Lower leg skin (tissue), 4 donors: ENCODE data around the gene HDLBP. TPM values are rescaled to one million over a fixed set of nuclear protein-coding genes. Genes with fewer than 3 reads are reported as not detected.

ENCODE experiments used
- DNase-seq, 2 donors: peaks; one replicate each; pipeline ENCODE4 v3.0.0-alpha.2; 2019; ENCODE audit warnings: low spot score in 2 of 2
- H3K4me3 ChIP-seq: fragments of 200-600 bp; sonication (generic); 2 replicates; pipeline ENCODE4 v1.5.1; 2017; ENCODE audit warnings: mild to moderate bottlenecking, low read depth; ENCODE audit not compliant: poor library complexity, severe bottlenecking
- CTCF ChIP-seq, 3 donors: fragments of 450-650 bp; IDR thresholded peaks; one replicate each; pipeline ENCODE4 v1.5.1; 2016; ENCODE audit warnings: antibody characterized with exemption in 3 of 3, mild to moderate bottlenecking in 3 of 3, moderate library complexity in 2 of 3
- POLR2A ChIP-seq, 2 donors: fragments of 450-650 bp; IDR thresholded peaks; one replicate each; pipeline ENCODE4 v1.6.1; 2016 to 2017; ENCODE audit warnings: antibody characterized with exemption in 2 of 2, mild to moderate bottlenecking in 1 of 2, moderate library complexity in 1 of 2
- WGBS, 2 donors: methylation state at CpG; one replicate each; pipeline ENCODE4 v1.1.5; 2018; 5-methylcytosine and 5-hydroxymethylcytosine counted together
- intact Hi-C: fragments of 100-400 bp; cut with DNase I; formaldehyde crosslinking; loops from one replicate; pipeline ENCODE4 v1.15.0; 2023; ENCODE audit warnings: low total_unique reads
- total RNA-seq, 4 donors: library from RNA; depleted of rRNA; stranded (reverse); fragments of >200 nt; gene quantifications; one replicate each; pipeline ENCODE4 v1.1.0, GENCODE V29; 2016

The HDLBP gene
- total RNA-seq, 4 donors from 2014 or later: 241 to 393 (median 294) TPM

GRCh38 chr2:241223211-241224017, 92.1 kb downstream of the HDLBP start:
- H3K4me3 ChIP-seq: no peak overlapping the region
- TF ChIP-seq POLR2A (IDR thresholded peaks at IDR 0.05) (no peak), CTCF (IDR thresholded peaks at IDR 0.05) (no peak)
- DNase-seq: no peak
- 58% methylated on average over 23 of the region's 23 CpGs for WGBS, 2 donors
- intact Hi-C loops: no loop called here

GRCh38 chr2:241219856-241220356, 95.6 kb downstream of the HDLBP start:
- H3K4me3 ChIP-seq: no peak overlapping the region
- TF ChIP-seq POLR2A (IDR thresholded peaks at IDR 0.05) (no peak), CTCF (IDR thresholded peaks at IDR 0.05) (no peak)
- intact Hi-C loops: no loop called here
- WGBS, 2 donors: 89 to 91% methylated on average over 6 of the region's 6 CpGs
- DNase-seq: no peak

- TF ChIP-seq POLR2A (IDR thresholded peaks at IDR 0.05) (no peak), CTCF (IDR thresholded peaks at IDR 0.05) (no peak)
- intact Hi-C loops: no loop called here
- H3K4me3 ChIP-seq: no peak overlapping the region
- no peak for DNase-seq
- 56 to 58% methylated on average over 4 of the region's 4 CpGs for WGBS, 2 donors
Observed at GRCh38 chr2:241219030-241219382, 96.5 kb downstream of the HDLBP start.

GRCh38 chr2:241218131-241219029, 97.1 kb downstream of the HDLBP start:
- DNase-seq: no peak
- TF ChIP-seq POLR2A (IDR thresholded peaks at IDR 0.05): no peak
- TF ChIP-seq CTCF (IDR thresholded peaks at IDR 0.05): no peak
- intact Hi-C loops: no loop called here
- H3K4me3 ChIP-seq: peak overlapping the region; percentile 37
- 1 to 2% methylated on average over 34 to 60 of the region's 83 CpGs for WGBS, 2 donors

- WGBS, 2 donors: 1 to 5% methylated on average over 4 to 12 of the region's 77 CpGs
- intact Hi-C loops: no loop called here
Observed at GRCh38 chr2:241217320-241218031, 98.0 kb downstream of the HDLBP start.

More at GRCh38 chr2:241217320-241218031, 98.0 kb downstream of the HDLBP start:
- peak; percentile 43 to 91 for DNase-seq
- TF ChIP-seq CTCF (IDR thresholded peaks at IDR 0.05) (no peak), POLR2A (IDR thresholded peaks at IDR 0.05) (no peak)
- H3K4me3 ChIP-seq: no peak overlapping the region
